ENCODE data around the gene IFI16. TPM values are rescaled to one million over a fixed set of nuclear protein-coding genes. Genes with fewer than 3 reads are reported as not detected.

Gene IFI16
- total RNA-seq, 1 experiment from 2014 or later: 2.9 TPM

DNA sequence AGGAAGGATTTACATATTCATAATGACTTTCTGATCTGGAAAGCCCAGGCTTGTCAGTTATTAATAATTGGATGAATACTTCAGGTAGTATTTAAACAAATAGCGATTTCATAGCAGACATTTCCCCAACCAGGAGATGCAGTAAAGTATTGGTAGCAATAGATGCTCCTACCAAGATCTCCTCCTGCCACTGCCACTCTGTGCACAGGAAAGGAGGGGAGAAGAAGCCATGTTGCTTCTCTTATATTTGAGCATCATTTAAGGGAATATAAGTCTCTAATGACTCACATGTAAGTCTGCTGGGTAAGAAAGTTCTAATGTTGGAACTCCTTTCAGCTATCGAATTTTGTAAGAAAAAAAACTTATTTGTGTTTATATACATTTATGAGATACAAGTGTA lies 420 bp upstream of the IFI16 start:
- Histone ChIP-seq H3K27ac (ENCODE audit: insufficient read length, low read depth, low read length) (no peak overlapping the region), H3K9me3 (ENCODE audit: control insufficient read depth, low read depth, low read length) (no peaks in the 10 kb centered on the region), H3K18ac (ENCODE audit: insufficient read length, low read depth, low read length) (no peak overlapping the region), H4K91ac (ENCODE audit: insufficient read length, low read depth, low read length) (no peak overlapping the region), H4K20me1 (ENCODE audit: control insufficient read depth, insufficient read depth, insufficient read length) (no peaks in the 10 kb centered on the region), H3K56ac (ENCODE audit: insufficient read length, low read depth, low read length) (no peak overlapping the region), H2BK5ac (ENCODE audit: insufficient read length, low read length) (no peak overlapping the region), H3K23me2 (ENCODE audit: insufficient read length, low read depth, low read length, poor library complexity, severe bottlenecking) (peaks cover 7% of the 10 kb centered on the region), H3K4ac (ENCODE audit: low read depth, low read length) (no peak overlapping the region), H3K9ac (ENCODE audit: extremely low read depth, insufficient read length, low read length) (no peak overlapping the region), H3K27me3 (ENCODE audit: insufficient read depth, low read length) (peaks cover 19% of the 10 kb centered on the region; the same call in 1 of the 2 replicates), H3K4me2 (ENCODE audit: insufficient read depth, insufficient read length, low read length) (no peak overlapping the region), H2BK20ac (ENCODE audit: low read depth, low read length, poor library complexity, severe bottlenecking) (no peak overlapping the region), H4K5ac (ENCODE audit: insufficient read length, low read depth, low read length) (no peak overlapping the region), H3K79me1 (ENCODE audit: insufficient read depth, low read depth, low read length, poor library complexity, severe bottlenecking) (no peaks in the 10 kb centered on the region), H3K79me2 (ENCODE audit: insufficient read depth, low read length) (no peaks in the 10 kb centered on the region), H3K14ac (ENCODE audit: insufficient read depth, low read length) (no peak overlapping the region), H2BK12ac (ENCODE audit: insufficient read length, low read depth, low read length) (no peak overlapping the region), H2AFZ (ENCODE audit: low read length) (no peak overlapping the region), H3T11ph (ENCODE audit: low read length) (no peak overlapping the region), H3K23ac (ENCODE audit: insufficient read length, low read depth, low read length) (no peak overlapping the region), H2BK15ac (ENCODE audit: low read depth, low read length) (no peak overlapping the region), H3K4me1 (ENCODE audit: insufficient read depth, low read length) (peaks cover 9% of the 10 kb centered on the region; the same call in 1 of the 2 replicates), H4K8ac (replicated peaks; ENCODE audit: insufficient read length, low read depth, low read length) (no peak overlapping the region), H2BK120ac (ENCODE audit: low read depth, low read length, poor library complexity, severe bottlenecking) (no peak overlapping the region), H2AK5ac (ENCODE audit: insufficient read length, low read length) (no peak overlapping the region)
- DNase-seq: no peak
- no CpG with 5 or more reads among the region's 2 CpGs for WGBS (ENCODE audit: extremely low coverage, insufficient read length, low lambda C conversion rate)
- Mint-ChIP-seq H3K27ac (no peak overlapping the region), H3K4me1 (peaks cover 52 to 53% of the 10 kb centered on the region in 2 experiments), H3K4me3 (no peak overlapping the region), H3K36me3 (ENCODE audit: insufficient read depth in 1 of 3, low read depth in 3 of 3) (no peaks in the 10 kb centered on the region), H3K27me3 (ENCODE audit: low read depth) (peaks cover 11% of the 10 kb centered on the region), H3K9me3 (no peaks in the 10 kb centered on the region)
- TF ChIP-seq, protein P1, sequence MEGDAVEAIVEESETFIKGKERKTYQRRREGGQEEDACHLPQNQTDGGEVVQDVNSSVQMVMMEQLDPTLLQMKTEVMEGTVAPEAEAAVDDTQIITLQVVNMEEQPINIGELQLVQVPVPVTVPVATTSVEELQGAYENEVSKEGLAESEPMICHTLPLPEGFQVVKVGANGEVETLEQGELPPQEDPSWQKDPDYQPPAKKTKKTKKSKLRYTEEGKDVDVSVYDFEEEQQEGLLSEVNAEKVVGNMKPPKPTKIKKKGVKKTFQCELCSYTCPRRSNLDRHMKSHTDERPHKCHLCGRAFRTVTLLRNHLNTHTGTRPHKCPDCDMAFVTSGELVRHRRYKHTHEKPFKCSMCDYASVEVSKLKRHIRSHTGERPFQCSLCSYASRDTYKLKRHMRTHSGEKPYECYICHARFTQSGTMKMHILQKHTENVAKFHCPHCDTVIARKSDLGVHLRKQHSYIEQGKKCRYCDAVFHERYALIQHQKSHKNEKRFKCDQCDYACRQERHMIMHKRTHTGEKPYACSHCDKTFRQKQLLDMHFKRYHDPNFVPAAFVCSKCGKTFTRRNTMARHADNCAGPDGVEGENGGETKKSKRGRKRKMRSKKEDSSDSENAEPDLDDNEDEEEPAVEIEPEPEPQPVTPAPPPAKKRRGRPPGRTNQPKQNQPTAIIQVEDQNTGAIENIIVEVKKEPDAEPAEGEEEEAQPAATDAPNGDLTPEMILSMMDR (conservative IDR thresholded peaks at IDR 0.05): no peak
